Breast epithelium (tissue), 4 donors: ENCODE results near the gene WDR1. TPM values are rescaled to one million over a fixed set of nuclear protein-coding genes. Genes with fewer than 3 reads are reported as not detected.

ENCODE experiments used
- DNase-seq, 2 donors: peaks; one replicate each; pipeline ENCODE4 v3.0.0-alpha.2; 2019; ENCODE audit warnings: low spot score in 2 of 2
- H3K27ac ChIP-seq, 2 donors: fragments of 200-600 bp; sonication (generic) in 1 of 2; one replicate each; pipeline ENCODE4 v1.5.1; 2016 to 2019; ENCODE audit warnings: mild to moderate bottlenecking in 1 of 2
- H3K27me3 ChIP-seq, 2 donors: fragments of 200-600 bp; sonication (generic) in 1 of 2; one replicate each; pipeline versions ENCODE4 v1.5.1 to v1.6.0; 2017 to 2019; ENCODE audit warnings: control low read depth in 1 of 2, mild to moderate bottlenecking in 1 of 2
- H3K36me3 ChIP-seq: fragments of 200-600 bp; one replicate; pipeline ENCODE4 v1.5.1; 2019
- H3K4me1 ChIP-seq, 2 donors: fragments of 200-600 bp; sonication (generic); one replicate each; pipeline ENCODE4 v1.5.1; 2016 to 2019; ENCODE audit warnings: control low read depth in 1 of 2
- H3K4me3 ChIP-seq, 3 donors: fragments of 200-600 bp; sonication (generic); 1 replicate in 2 of 3; 2 replicates in 1 of 3; pipeline ENCODE4 v1.5.1; 2016 to 2019; ENCODE audit warnings: mild to moderate bottlenecking in 3 of 3, moderate library complexity in 2 of 3
- H3K9me3 ChIP-seq, 2 donors: fragments of 200-600 bp; sonication (generic) in 1 of 2; one replicate each; pipeline ENCODE4 v1.5.1; 2016 to 2019; ENCODE audit warnings: control low read depth in 1 of 2
- POLR2A ChIP-seq: fragments of 450-650 bp; IDR thresholded peaks from one replicate; pipeline ENCODE4 v1.6.1; 2016; ENCODE audit warnings: antibody characterized with exemption, mild to moderate bottlenecking, moderate library complexity
- POLR2AphosphoS5 ChIP-seq, 3 donors: sonication (generic); formaldehyde crosslinking; IDR thresholded peaks; one replicate each; pipeline ENCODE4 v1.6.1; 2017; ENCODE audit warnings: antibody characterized with exemption in 3 of 3
- intact Hi-C: fragments of 100-400 bp; cut with DNase I; formaldehyde crosslinking; loops from one replicate; pipeline ENCODE4 v1.15.1; 2023; ENCODE audit warnings: low total_unique reads
- total RNA-seq, 3 donors: library from RNA; depleted of rRNA; stranded (reverse); fragments of >200 nt; gene quantifications; one replicate each; pipeline ENCODE4 v1.1.0, GENCODE V29; 2016
- TF ChIP-seq, protein P1 (sequence below), 3 donors: fragments of 450-650 bp; IDR thresholded peaks; one replicate each; pipeline ENCODE4 v1.5.1; 2016 to 2017; ENCODE audit warnings: antibody characterized with exemption in 3 of 3, mild to moderate bottlenecking in 3 of 3, moderate library complexity in 3 of 3

WDR1 gene
- total RNA-seq, 3 donors from 2014 or later, result 93.9 to 142 (median 127) TPM

DNA sequence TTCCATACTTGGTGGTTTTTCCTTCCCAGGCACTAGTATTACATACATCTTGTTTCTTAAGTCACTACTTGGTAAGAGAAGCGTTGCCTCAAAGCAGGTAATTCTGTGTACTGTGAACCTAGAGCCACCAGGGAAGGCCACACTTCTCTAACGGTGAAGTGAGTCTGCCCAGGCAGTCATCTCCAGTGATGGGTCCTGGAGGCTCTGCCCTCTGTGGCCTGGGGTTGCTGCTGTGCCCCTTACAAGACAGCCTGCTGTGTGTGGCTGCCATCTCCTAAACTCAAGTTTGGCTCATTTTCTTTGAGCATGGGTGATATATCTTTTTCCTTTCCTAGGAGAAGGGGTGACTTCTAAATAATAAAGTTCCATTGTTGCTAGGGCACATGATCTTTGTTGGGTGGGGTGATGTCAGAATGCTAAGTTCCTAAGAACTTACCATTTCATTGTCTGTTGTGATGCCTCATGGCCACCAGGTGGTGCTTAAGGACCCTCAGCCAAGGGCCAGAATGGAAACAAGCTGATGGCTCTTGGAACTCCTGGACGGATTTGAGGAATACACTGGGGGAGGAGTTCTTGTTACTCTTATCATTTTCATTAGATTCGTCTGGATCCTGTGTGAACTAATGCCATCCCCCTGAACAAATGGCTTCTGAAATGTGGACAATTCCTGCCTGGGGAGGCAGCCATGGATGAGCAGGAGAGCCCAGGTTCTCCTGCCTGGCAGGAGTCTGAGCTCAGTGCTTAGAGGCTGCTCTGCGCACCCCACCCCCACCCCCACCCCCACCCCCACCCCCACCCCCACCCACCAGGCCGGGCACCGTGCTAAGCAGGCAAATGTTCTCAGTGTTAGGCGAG lies 41.1 kb upstream of the WDR1 start:
- TF ChIP-seq POLR2AphosphoS5 (IDR thresholded peaks at IDR 0.05) (no peak), POLR2A (no peak)
- TF ChIP-seq, protein P1, sequence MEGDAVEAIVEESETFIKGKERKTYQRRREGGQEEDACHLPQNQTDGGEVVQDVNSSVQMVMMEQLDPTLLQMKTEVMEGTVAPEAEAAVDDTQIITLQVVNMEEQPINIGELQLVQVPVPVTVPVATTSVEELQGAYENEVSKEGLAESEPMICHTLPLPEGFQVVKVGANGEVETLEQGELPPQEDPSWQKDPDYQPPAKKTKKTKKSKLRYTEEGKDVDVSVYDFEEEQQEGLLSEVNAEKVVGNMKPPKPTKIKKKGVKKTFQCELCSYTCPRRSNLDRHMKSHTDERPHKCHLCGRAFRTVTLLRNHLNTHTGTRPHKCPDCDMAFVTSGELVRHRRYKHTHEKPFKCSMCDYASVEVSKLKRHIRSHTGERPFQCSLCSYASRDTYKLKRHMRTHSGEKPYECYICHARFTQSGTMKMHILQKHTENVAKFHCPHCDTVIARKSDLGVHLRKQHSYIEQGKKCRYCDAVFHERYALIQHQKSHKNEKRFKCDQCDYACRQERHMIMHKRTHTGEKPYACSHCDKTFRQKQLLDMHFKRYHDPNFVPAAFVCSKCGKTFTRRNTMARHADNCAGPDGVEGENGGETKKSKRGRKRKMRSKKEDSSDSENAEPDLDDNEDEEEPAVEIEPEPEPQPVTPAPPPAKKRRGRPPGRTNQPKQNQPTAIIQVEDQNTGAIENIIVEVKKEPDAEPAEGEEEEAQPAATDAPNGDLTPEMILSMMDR (IDR thresholded peaks at IDR 0.05), result peak; percentile 78 to 85 (median 81)
- Histone ChIP-seq H3K4me3 (peak overlapping the region in 1 of 3 donors; percentile 39), H3K27ac (peak overlapping the region; percentile 49 to 66), H3K9me3 (no peaks in the 10 kb centered on the region), H3K4me1 (peaks cover 0 to 4% of the 10 kb centered on the region in 2 donors), H3K27me3 (no peaks in the 10 kb centered on the region), H3K36me3 (no peaks in the 10 kb centered on the region)
- intact Hi-C loops, result loop anchor here (10.0 kb wide), 1 partner anchor 387 kb away; no protein-coding TSS in a partner anchor
- peak in 1 of 2 donors; percentile 57 for DNase-seq

DNA sequence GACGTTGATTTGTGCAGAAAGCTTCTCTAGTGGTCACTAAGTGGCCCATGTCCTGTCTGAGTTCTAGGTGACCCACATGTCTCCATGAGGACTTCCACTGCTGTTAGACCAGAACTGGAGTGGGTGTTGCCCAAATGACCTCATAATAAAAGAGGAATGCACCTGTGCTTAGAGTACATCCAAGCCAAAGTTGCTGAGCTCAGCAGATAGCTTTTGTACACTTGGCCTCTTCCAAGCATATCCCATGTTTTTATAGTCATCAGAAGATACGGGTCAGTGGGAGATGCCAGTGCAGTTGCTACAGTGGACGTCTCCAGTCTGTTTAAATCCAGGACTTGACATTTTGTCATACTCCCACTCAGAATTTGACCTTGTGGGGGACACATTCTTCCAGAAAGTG lies 37.6 kb upstream of the WDR1 start:
- no peaks in the 10 kb centered on the region for H3K9me3 ChIP-seq

DNA sequence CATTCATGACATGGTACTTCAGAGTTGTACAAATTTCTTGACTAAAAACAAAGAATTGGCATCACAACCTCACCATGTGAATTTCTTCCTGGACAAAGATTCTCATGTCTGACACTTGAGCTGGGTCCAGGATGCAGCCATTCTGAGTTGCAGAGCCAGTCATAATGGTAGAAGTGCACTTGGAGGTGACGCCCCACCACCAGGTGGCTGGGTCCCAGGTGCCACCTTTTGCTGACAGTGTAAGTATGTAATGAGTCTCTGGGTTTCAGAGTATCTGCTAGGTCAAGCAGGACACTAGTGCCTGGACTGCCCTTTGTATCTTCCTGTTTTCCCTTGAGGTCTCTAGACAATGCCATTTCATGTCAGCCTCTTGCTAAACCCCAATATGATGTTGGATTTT lies 36.6 kb upstream of the WDR1 start:
- Histone ChIP-seq H3K4me1 (no peaks in the 10 kb centered on the region), H3K27me3 (no peaks in the 10 kb centered on the region), H3K27ac (no peak overlapping the region), H3K4me3 (no peak overlapping the region), H3K36me3 (no peaks in the 10 kb centered on the region), H3K9me3 (no peaks in the 10 kb centered on the region)
- intact Hi-C loops, result loop anchor here (10.0 kb wide), 1 partner anchor 392 kb away; no protein-coding TSS in a partner anchor
- TF ChIP-seq POLR2A, result no peak
- no peak for DNase-seq

More for the DNA sequence above, 37.6 kb upstream of the WDR1 start:
- Histone ChIP-seq H3K4me3 (no peak overlapping the region), H3K27me3 (no peaks in the 10 kb centered on the region), H3K4me1 (peaks cover 0 to 4% of the 10 kb centered on the region in 2 donors), H3K27ac (no peak overlapping the region), H3K36me3 (no peaks in the 10 kb centered on the region)
- DNase-seq, result no peak
- TF ChIP-seq POLR2A (no peak), POLR2AphosphoS5 (IDR thresholded peaks at IDR 0.05) (no peak)
- TF ChIP-seq, protein P1 (IDR thresholded peaks at IDR 0.05), result no peak
- intact Hi-C loops, result loop anchor here (10.0 kb wide), 1 partner anchor 391 kb away; no protein-coding TSS in a partner anchor

DNA sequence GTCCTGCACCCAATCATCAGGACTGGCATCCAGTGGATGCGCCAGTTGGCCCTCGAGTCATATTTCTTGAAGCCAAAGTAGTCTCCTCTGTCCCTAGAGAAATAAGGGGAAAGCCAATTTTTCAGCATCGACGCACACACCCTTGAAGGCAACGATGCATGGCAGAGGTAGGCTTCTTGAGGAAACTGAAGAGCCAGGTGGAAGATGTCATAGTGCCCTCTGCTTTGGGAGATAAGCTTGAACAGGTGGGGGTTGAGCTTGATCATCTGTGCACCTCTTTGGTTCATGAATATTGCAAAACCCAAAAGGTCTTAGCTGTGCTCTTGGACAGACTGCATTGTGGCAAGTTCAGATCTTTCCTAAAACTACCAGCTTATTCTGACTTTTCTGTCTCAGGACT lies 34.6 kb upstream of the WDR1 start:
- Histone ChIP-seq H3K4me3 (no peak overlapping the region), H3K27me3 (no peaks in the 10 kb centered on the region), H3K27ac (no peak overlapping the region), H3K9me3 (no peaks in the 10 kb centered on the region), H3K4me1 (no peaks in the 10 kb centered on the region), H3K36me3 (no peaks in the 10 kb centered on the region)
- no peak for DNase-seq
- intact Hi-C loops, result loop anchor here (10.0 kb wide), 1 partner anchor 394 kb away; no protein-coding TSS in a partner anchor
- TF ChIP-seq POLR2AphosphoS5 (IDR thresholded peaks at IDR 0.05) (no peak), POLR2A (no peak)
- TF ChIP-seq, protein P1 (IDR thresholded peaks at IDR 0.05), result no peak

DNA sequence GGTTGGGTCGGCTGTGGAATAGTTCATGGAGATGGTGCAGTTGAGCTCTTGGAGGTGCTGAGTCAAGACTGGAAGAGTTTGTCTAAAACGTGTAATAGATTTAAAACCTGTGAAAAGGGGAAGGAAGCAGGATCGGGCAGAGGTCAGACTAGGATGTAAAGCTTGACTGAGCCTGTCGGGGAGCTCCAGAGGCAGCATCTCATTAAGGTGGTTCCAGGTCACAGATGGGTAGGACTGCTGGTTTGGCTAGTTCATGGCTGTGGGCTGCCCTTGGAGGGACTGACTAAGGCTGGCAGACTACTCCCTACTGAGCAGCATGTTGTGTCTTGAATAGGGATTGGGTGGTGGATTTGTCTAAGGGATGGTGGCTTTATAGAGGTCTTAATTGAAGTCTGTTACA lies 28.4 kb upstream of the WDR1 start:
- H3K27me3 ChIP-seq, result no peaks in the 10 kb centered on the region
- H3K4me3 ChIP-seq, result no peak overlapping the region
- H3K4me1 ChIP-seq, result no peaks in the 10 kb centered on the region
- DNase-seq, result no peak
- no peak for TF ChIP-seq POLR2AphosphoS5 (IDR thresholded peaks at IDR 0.05)
- TF ChIP-seq, protein P1 (IDR thresholded peaks at IDR 0.05), result no peak
- no peak for TF ChIP-seq POLR2A
- H3K9me3 ChIP-seq, result no peaks in the 10 kb centered on the region
- no peaks in the 10 kb centered on the region for H3K36me3 ChIP-seq
- intact Hi-C loops, result no loop called here
- H3K27ac ChIP-seq, result no peak overlapping the region
